A549 (cell line): ENCODE results near the gene DENND6A. TPM values are rescaled to one million over a fixed set of nuclear protein-coding genes. Genes with fewer than 3 reads are reported as not detected.

Experiments used
- ATAC-seq, 2 experiments: fragments of 200-7000 bp in 1 of 2; fragments of >200 bp in 1 of 2; cut with Nextera tagmentation in 1 of 2; cut with Tn5 transposase in 1 of 2; 3 replicates each; pipeline versions ENCODE4 v1.8.0 to v1.9.1; 2018 to 2020; ENCODE audit warnings: mild to moderate bottlenecking in 1 of 2, moderate library complexity in 1 of 2
- CTCF ChIA-PET: fragments of 300-600 bp; sonication (Branson Sonifier 250); formaldehyde crosslinking; extraction: SDS; loops from one replicate; lab custom pipeline; 2021; ENCODE audit warnings: antibody characterized with exemption, inconsistent platforms; lab: Yijun Ruan, JAX
- POLR2A ChIA-PET: fragments of 350-600 bp; formaldehyde crosslinking; extraction: SDS; loops from one replicate; lab custom pipeline; 2021; ENCODE audit warnings: antibody characterized with exemption, inconsistent platforms; lab: Yijun Ruan, JAX
- DNase-seq, 2 experiments: peaks; one replicate each; pipeline versions ENCODE4 v3.0.0 to v3.0.0-alpha.2; 2011 to 2016; ENCODE audit warnings: low read depth in 1 of 2, low spot score in 1 of 2
- FAIRE-seq: peaks from 2 replicates; lab custom pipeline; 2011; peaks lifted over from hg19 to GRCh38; lab: Jason Lieb, UNC
- H3K27ac ChIP-seq, 2 experiments: fragments of >200 bp; sonication (Bioruptor Twin); formaldehyde crosslinking; 3 replicates each; pipeline ENCODE4 v1.5.1; 2016 to 2017
- H3K4me1 ChIP-seq: fragments of >200 bp; sonication (Bioruptor Twin); formaldehyde crosslinking; 3 replicates; pipeline ENCODE4 v1.6.1; 2016
- H3K4me2 ChIP-seq: fragments of >200 bp; sonication (Bioruptor Twin); formaldehyde crosslinking; 3 replicates; pipeline ENCODE4 v1.6.1; 2016
- H3K4me3 ChIP-seq: fragments of >200 bp; sonication (Bioruptor Twin); formaldehyde crosslinking; 3 replicates; pipeline ENCODE4 v1.5.1; 2016
- H3K9me3 ChIP-seq: fragments of >200 bp; sonication (Bioruptor Twin); formaldehyde crosslinking; 3 replicates; pipeline ENCODE4 v1.6.1; 2016
- BHLHE40 ChIP-seq: IDR thresholded peaks from 2 replicates; pipeline ENCODE4 v1.6.1; 2012; ENCODE audit warnings: low read depth, low read length, inconsistent platforms
- CTCF ChIP-seq: fragments of >200 bp; sonication (Bioruptor Twin); formaldehyde crosslinking; IDR thresholded peaks from 3 replicates; pipeline ENCODE4 v1.5.1; 2016
- E2F6 ChIP-seq: IDR thresholded peaks from 2 replicates; pipeline ENCODE4 v1.6.1; 2012; ENCODE audit warnings: low read depth, borderline replicate concordance
- EHF ChIP-seq: fragments of 250-450 bp; sonication (Bioruptor Pico); IDR thresholded peaks from 2 replicates; pipeline ENCODE4 v1.5.0; 2020; ENCODE audit warnings: mild to moderate bottlenecking
- EP300 ChIP-seq, 2 experiments: fragments of >200 bp; sonication (Bioruptor Twin); formaldehyde crosslinking; IDR thresholded peaks; 2 replicates in 1 of 2; 3 replicates in 1 of 2; pipeline ENCODE4 v1.6.1; 2016 to 2017
- ESRRA ChIP-seq: fragments of 150-350 bp; IDR thresholded peaks from 2 replicates; pipeline ENCODE4 v1.6.1; 2014; ENCODE audit warnings: mild to moderate bottlenecking, low read length, borderline replicate concordance
- FOSL2 ChIP-seq, 2 experiments: fragments of 450-650 bp in 1 of 2; fragments of >200 bp in 1 of 2; sonication (Bioruptor Twin) in 1 of 2; formaldehyde crosslinking; IDR thresholded peaks; 2 replicates each; pipeline versions ENCODE4 v1.5.0 to v1.6.1; 2016 to 2020; ENCODE audit warnings: mild to moderate bottlenecking in 1 of 2, moderate library complexity in 1 of 2
- FOXS1 ChIP-seq: fragments of 250-450 bp; sonication (Bioruptor Pico); IDR thresholded peaks from 2 replicates; pipeline ENCODE4 v1.5.0; 2020; ENCODE audit warnings: mild to moderate bottlenecking, moderate library complexity
- HES2 ChIP-seq: fragments of >200 bp; sonication (Bioruptor Twin); formaldehyde crosslinking; IDR thresholded peaks from 2 replicates; pipeline ENCODE4 v1.6.1; 2016
- HOXA7 ChIP-seq: fragments of 250-450 bp; sonication (Bioruptor Pico); IDR thresholded peaks from 2 replicates; pipeline ENCODE4 v1.5.0; 2020; ENCODE audit warnings: mild to moderate bottlenecking, moderate library complexity
- JUN ChIP-seq, 2 experiments: fragments of >200 bp; sonication (Bioruptor Twin); formaldehyde crosslinking; IDR thresholded peaks; 2 replicates in 1 of 2; 3 replicates in 1 of 2; pipeline ENCODE4 v1.6.1; 2016 to 2017
- KDM1A ChIP-seq: fragments of 200-600 bp; sonication (generic); IDR thresholded peaks from 2 replicates; pipeline ENCODE4 v1.6.1; 2016; ENCODE audit warnings: low read depth, mild to moderate bottlenecking
- KDM5A ChIP-seq: fragments of 200-600 bp; sonication (generic); IDR thresholded peaks from 2 replicates; pipeline ENCODE4 v1.6.1; 2016; ENCODE audit warnings: antibody characterized with exemption, mild to moderate bottlenecking
- MAFK ChIP-seq: fragments of 450-650 bp; IDR thresholded peaks from 2 replicates; pipeline ENCODE4 v1.6.1; 2014; ENCODE audit not compliant: partially characterized antibody
- MAX ChIP-seq: IDR thresholded peaks from 2 replicates; pipeline ENCODE4 v1.6.1; 2012
- MAZ ChIP-seq: fragments of 150-350 bp; IDR thresholded peaks from 2 replicates; pipeline ENCODE4 v1.6.1; 2014; ENCODE audit warnings: antibody characterized with exemption, low read depth, low read length, borderline replicate concordance
- MYC ChIP-seq: IDR thresholded peaks from 2 replicates; pipeline ENCODE4 v1.6.1; 2012; ENCODE audit warnings: mild to moderate bottlenecking, inconsistent platforms, low read length, improper control_type of control experiment, borderline replicate concordance
- PHF8 ChIP-seq: fragments of 200-600 bp; sonication (generic); IDR thresholded peaks from 2 replicates; pipeline ENCODE4 v1.6.1; 2016; ENCODE audit warnings: low read depth, mild to moderate bottlenecking, antibody characterized with exemption, moderate library complexity, borderline replicate concordance
- POLR2A ChIP-seq: IDR thresholded peaks from 2 replicates; pipeline ENCODE4 v1.6.1; 2012; ENCODE audit warnings: mild to moderate bottlenecking, low read length
- POLR2AphosphoS2 ChIP-seq: conservative IDR thresholded peaks from 2 replicates; pipeline ENCODE4 v1.6.1; 2012; ENCODE audit warnings: low read length, improper control_type of control experiment, inconsistent platforms
- RAD21 ChIP-seq, 2 experiments: fragments of >200 bp in 1 of 2; sonication (Bioruptor Twin) in 1 of 2; formaldehyde crosslinking in 1 of 2; IDR thresholded peaks in 1 of 2; conservative IDR thresholded peaks in 1 of 2; 2 replicates in 1 of 2; 3 replicates in 1 of 2; pipeline ENCODE4 v1.6.1; 2012 to 2018; ENCODE audit warnings: inconsistent platforms in 1 of 2
- RARB ChIP-seq: fragments of 250-450 bp; sonication (Bioruptor Pico); IDR thresholded peaks from 2 replicates; pipeline ENCODE4 v1.8.0; 2021; ENCODE audit warnings: mild to moderate bottlenecking, moderate library complexity
- REST ChIP-seq: fragments of 200-600 bp; sonication (generic); IDR thresholded peaks from 2 replicates; pipeline ENCODE4 v1.6.1; 2016; ENCODE audit warnings: antibody characterized with exemption, mild to moderate bottlenecking, moderate library complexity
- RFX5 ChIP-seq: fragments of 450-650 bp; IDR thresholded peaks from 2 replicates; pipeline ENCODE4 v1.7.1; 2014; ENCODE audit warnings: antibody characterized with exemption, mild to moderate bottlenecking, moderate library complexity
- SMC3 ChIP-seq: fragments of >200 bp; sonication (Bioruptor Twin); formaldehyde crosslinking; IDR thresholded peaks from 3 replicates; pipeline ENCODE4 v1.6.1; 2018; ENCODE audit warnings: inconsistent platforms
- SREBF2 ChIP-seq: fragments of 450-650 bp; IDR thresholded peaks from 2 replicates; pipeline ENCODE4 v1.6.1; 2014; ENCODE audit warnings: mild to moderate bottlenecking, moderate library complexity
- TFCP2L1 ChIP-seq: fragments of 250-450 bp; sonication (Bioruptor Pico); IDR thresholded peaks from 2 replicates; pipeline ENCODE4 v1.5.0; 2021; ENCODE audit warnings: mild to moderate bottlenecking
- ZNF302 ChIP-seq: fragments of 250-450 bp; sonication (Bioruptor Pico); IDR thresholded peaks from 2 replicates; pipeline ENCODE4 v1.9.0; 2021; ENCODE audit warnings: inconsistent platforms, mild to moderate bottlenecking, moderate library complexity
- WGBS: methylation state at CpG from one replicate; pipeline ENCODE4 v1.1.6; 2017; ENCODE audit errors: missing lambda C conversion rate; 5-methylcytosine and 5-hydroxymethylcytosine counted together
- polyA plus RNA-seq, 4 experiments: library from polyadenylated mRNA; depleted of rRNA in 3 of 4; stranded (reverse); fragments of >200 nt; fragmentation: RNase III in 1 of 4; extraction: RNeasy Plus Mini Kit Qiagen cat#74134 plus additional on column Dnase treatment in 1 of 4; gene quantifications; 2 replicates in 3 of 4; 3 replicates in 1 of 4; pipeline ENCODE4 v1.2.3, GENCODE V29; 2011 to 2017

The DENND6A gene
- polyA plus RNA-seq, 2 of the 4 experiments (the other 2 are of a cell fraction): 5.4 to 18.1 TPM

GRCh38 chr3:57596495-57597126, 96.3 kb downstream of the DENND6A start:
- no peak for TF ChIP-seq POLR2AphosphoS2
- no peak for TF ChIP-seq BHLHE40
- TF ChIP-seq RARB (CRISPR knock-in tag): 0 out of 2 replicates have a peak, but pooled peaks have one; percentile 10
- no peak for TF ChIP-seq MAZ
- no peak for TF ChIP-seq FOXS1 (CRISPR knock-in tag)
- TF ChIP-seq JUN (IDR thresholded peaks at IDR 0.05): no peak
- no peak for TF ChIP-seq E2F6
- 0 out of 2 replicates have a peak, but pooled peaks have one; percentile 11 for TF ChIP-seq POLR2A
- no peak for TF ChIP-seq MAX
- no peak for TF ChIP-seq MAFK
- no peak for TF ChIP-seq TFCP2L1 (CRISPR knock-in tag)
- TF ChIP-seq CTCF: no peak
- 0 out of 2 replicates have a peak, but pooled peaks have one; percentile 29 for TF ChIP-seq HOXA7 (CRISPR knock-in tag)
- TF ChIP-seq PHF8: no peak; the same call in 1 of the 2 replicates
- TF ChIP-seq RFX5: no peak
- TF ChIP-seq REST: no peak
- no peak for TF ChIP-seq HES2
- 0% methylated on average over 20 of the region's 31 CpGs for WGBS
- H3K4me3 ChIP-seq: peak overlapping the region; percentile 84
- ChIA-PET POLR2A (interaction anchor here (0.9 to 2.7 kb wide), 3 partner anchors 16 to 159 kb away, joined by 3 to 17 read pairs (median 6); partner anchors contain the start of genes PDE12 and SLMAP), CTCF (interaction anchor here (0.6 to 1.4 kb wide), 4 partner anchors 20 to 427 kb away, joined by 3 to 6 read pairs (median 3); no protein-coding TSS in a partner anchor)
- H3K9me3 ChIP-seq: no peaks in the 10 kb centered on the region
- FAIRE-seq (no peak), DNase-seq (peak; percentile 33 to 64), ATAC-seq (peak; percentile 52 to 67)
- peak overlapping the region; percentile 89 to 92 for H3K27ac ChIP-seq
- H3K4me1 ChIP-seq: peaks cover 21% of the 10 kb centered on the region; the same call in 2 of the 3 replicates
- H3K4me2 ChIP-seq: peak overlapping the region; percentile 74

GRCh38 chr3:57594576-57594975, 98.3 kb downstream of the DENND6A start:
- ChIA-PET POLR2A (no interaction called here), CTCF (no interaction called here)
- FAIRE-seq (no peak), DNase-seq (no peak), ATAC-seq (no peak)
- Histone ChIP-seq H3K9me3 (no peaks in the 10 kb centered on the region), H3K4me2 (peak overlapping the region; percentile 74), H3K4me1 (peaks cover 21% of the 10 kb centered on the region; the same call in 2 of the 3 replicates), H3K27ac (no peak overlapping the region), H3K4me3 (peak overlapping the region; percentile 84; the same call in 2 of the 3 replicates)
- WGBS: 49% methylated on average over 5 of the region's 5 CpGs
- TF ChIP-seq MAX: no peak
- no peak for TF ChIP-seq KDM5A
- no peak for TF ChIP-seq SREBF2
- no peak for TF ChIP-seq EP300 (IDR thresholded peaks at IDR 0.05)
- no peak for TF ChIP-seq MYC
- TF ChIP-seq TFCP2L1 (CRISPR knock-in tag): no peak
- TF ChIP-seq FOSL2 (IDR thresholded peaks at IDR 0.05): no peak
- no peak for TF ChIP-seq FOSL2 (CRISPR knock-in tag; IDR thresholded peaks at IDR 0.05)
- no peak for TF ChIP-seq ESRRA
- no peak for TF ChIP-seq ZNF302
- no peak for TF ChIP-seq FOXS1 (CRISPR knock-in tag)
- no peak for TF ChIP-seq RAD21 (conservative IDR thresholded peaks at IDR 0.05 in 1 of 2, IDR thresholded peaks at IDR 0.05 in 1 of 2)
- no peak for TF ChIP-seq EHF
- no peak for TF ChIP-seq KDM1A
- no peak for TF ChIP-seq RARB (CRISPR knock-in tag)
- TF ChIP-seq SMC3: no peak
